Panc1 (cell line): ENCODE measurements around the gene C2CD3.

Experiments used
- POLR2AphosphoS5 ChIP-seq: IDR thresholded peaks from 2 replicates; pipeline ENCODE4 v1.6.1; 2012; ENCODE audit warnings: mild to moderate bottlenecking, low read depth, low read length, moderate library complexity
- SIN3A ChIP-seq: IDR thresholded peaks from 2 replicates; pipeline ENCODE4 v1.6.1; 2012; ENCODE audit warnings: low read depth, mild to moderate bottlenecking, low read length, moderate library complexity, borderline replicate concordance; ENCODE audit not compliant: insufficient read depth
- TCF7L2 ChIP-seq: IDR thresholded peaks from 2 replicates; pipeline ENCODE4 v1.6.1; 2011; ENCODE audit warnings: mild to moderate bottlenecking, low read depth, low read length, inconsistent platforms
- TF ChIP-seq, protein P1 (sequence below): fragments of 450-650 bp; IDR thresholded peaks from 2 replicates; pipeline ENCODE4 v1.5.1; 2017; ENCODE audit warnings: mild to moderate bottlenecking
- TF ChIP-seq, protein P2 (sequence below), 2 experiments: IDR thresholded peaks; 2 replicates each; pipeline ENCODE4 v1.6.1; 2011 to 2012; ENCODE audit warnings: low read depth in 2 of 2, control low read depth in 1 of 2, low read length in 1 of 2, mild to moderate bottlenecking in 1 of 2, moderate library complexity in 1 of 2; ENCODE audit not compliant: insufficient read depth in 1 of 2

DNA sequence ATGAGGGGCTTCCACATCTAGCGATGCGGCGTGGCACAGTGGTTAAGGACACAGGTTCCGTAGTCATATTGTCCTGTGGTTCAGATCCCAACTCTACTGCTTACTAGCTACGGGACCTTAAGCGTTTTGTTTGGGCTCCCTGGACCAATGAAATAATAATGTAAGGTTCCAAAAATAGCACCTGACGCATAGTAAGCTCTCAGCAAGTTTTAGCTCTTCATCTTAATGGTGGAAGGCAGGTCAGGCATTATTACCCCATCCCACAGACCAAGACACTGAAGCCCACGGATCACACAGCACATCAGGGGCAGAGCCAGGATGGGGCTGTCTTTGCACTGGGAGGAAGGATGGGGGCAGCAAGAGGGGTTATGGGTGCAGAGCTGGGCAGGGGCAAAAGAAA is 206.9 kb downstream of the C2CD3 start:
- TF ChIP-seq, protein P1, sequence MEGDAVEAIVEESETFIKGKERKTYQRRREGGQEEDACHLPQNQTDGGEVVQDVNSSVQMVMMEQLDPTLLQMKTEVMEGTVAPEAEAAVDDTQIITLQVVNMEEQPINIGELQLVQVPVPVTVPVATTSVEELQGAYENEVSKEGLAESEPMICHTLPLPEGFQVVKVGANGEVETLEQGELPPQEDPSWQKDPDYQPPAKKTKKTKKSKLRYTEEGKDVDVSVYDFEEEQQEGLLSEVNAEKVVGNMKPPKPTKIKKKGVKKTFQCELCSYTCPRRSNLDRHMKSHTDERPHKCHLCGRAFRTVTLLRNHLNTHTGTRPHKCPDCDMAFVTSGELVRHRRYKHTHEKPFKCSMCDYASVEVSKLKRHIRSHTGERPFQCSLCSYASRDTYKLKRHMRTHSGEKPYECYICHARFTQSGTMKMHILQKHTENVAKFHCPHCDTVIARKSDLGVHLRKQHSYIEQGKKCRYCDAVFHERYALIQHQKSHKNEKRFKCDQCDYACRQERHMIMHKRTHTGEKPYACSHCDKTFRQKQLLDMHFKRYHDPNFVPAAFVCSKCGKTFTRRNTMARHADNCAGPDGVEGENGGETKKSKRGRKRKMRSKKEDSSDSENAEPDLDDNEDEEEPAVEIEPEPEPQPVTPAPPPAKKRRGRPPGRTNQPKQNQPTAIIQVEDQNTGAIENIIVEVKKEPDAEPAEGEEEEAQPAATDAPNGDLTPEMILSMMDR: no peak
- no peak for TF ChIP-seq POLR2AphosphoS5
- no peak for TF ChIP-seq SIN3A
- TF ChIP-seq, protein P2, sequence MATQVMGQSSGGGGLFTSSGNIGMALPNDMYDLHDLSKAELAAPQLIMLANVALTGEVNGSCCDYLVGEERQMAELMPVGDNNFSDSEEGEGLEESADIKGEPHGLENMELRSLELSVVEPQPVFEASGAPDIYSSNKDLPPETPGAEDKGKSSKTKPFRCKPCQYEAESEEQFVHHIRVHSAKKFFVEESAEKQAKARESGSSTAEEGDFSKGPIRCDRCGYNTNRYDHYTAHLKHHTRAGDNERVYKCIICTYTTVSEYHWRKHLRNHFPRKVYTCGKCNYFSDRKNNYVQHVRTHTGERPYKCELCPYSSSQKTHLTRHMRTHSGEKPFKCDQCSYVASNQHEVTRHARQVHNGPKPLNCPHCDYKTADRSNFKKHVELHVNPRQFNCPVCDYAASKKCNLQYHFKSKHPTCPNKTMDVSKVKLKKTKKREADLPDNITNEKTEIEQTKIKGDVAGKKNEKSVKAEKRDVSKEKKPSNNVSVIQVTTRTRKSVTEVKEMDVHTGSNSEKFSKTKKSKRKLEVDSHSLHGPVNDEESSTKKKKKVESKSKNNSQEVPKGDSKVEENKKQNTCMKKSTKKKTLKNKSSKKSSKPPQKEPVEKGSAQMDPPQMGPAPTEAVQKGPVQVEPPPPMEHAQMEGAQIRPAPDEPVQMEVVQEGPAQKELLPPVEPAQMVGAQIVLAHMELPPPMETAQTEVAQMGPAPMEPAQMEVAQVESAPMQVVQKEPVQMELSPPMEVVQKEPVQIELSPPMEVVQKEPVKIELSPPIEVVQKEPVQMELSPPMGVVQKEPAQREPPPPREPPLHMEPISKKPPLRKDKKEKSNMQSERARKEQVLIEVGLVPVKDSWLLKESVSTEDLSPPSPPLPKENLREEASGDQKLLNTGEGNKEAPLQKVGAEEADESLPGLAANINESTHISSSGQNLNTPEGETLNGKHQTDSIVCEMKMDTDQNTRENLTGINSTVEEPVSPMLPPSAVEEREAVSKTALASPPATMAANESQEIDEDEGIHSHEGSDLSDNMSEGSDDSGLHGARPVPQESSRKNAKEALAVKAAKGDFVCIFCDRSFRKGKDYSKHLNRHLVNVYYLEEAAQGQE (IDR thresholded peaks at IDR 0.05; ENCODE audit: insufficient read depth in 1 of 2, low read depth in 2 of 2, low read length in 1 of 2): no peak
- no peak for TF ChIP-seq TCF7L2
